ENCODE data around the gene GPR137.

Gene GPR137

DNA sequence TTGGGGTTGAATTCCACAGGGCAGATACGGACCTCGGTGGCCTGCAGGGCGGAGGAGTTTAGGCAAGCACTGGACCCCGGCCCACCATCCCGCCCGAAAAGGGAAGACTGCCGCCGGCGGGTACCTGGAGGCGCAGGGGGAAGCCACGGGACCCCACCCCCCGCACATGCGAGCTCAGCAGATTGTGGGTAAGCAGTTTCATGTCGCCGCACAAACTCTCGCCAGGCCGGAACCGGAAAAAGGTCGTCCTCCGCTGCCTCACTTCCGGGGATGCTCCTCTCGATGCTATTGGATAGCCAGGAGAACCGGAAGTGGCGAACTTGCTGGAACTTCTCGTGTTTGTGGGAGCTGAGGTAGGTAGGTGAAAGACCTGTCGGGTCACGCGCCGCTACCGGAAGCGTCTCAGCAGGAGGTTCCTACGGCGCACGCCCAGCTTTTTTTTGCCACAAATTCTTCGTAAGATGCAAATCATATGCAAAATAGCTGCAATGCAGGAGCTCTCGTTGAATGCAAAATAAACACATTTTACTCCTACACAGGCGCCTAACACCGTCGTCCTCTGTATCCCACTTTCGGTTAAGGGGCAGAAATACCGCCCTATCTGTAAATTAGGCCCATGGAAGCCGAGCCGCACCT is 31.8 kb downstream of the GPR137 start, which contains the start of gene TRMT112 (continued):
- TF ChIP-seq, protein P1, sequence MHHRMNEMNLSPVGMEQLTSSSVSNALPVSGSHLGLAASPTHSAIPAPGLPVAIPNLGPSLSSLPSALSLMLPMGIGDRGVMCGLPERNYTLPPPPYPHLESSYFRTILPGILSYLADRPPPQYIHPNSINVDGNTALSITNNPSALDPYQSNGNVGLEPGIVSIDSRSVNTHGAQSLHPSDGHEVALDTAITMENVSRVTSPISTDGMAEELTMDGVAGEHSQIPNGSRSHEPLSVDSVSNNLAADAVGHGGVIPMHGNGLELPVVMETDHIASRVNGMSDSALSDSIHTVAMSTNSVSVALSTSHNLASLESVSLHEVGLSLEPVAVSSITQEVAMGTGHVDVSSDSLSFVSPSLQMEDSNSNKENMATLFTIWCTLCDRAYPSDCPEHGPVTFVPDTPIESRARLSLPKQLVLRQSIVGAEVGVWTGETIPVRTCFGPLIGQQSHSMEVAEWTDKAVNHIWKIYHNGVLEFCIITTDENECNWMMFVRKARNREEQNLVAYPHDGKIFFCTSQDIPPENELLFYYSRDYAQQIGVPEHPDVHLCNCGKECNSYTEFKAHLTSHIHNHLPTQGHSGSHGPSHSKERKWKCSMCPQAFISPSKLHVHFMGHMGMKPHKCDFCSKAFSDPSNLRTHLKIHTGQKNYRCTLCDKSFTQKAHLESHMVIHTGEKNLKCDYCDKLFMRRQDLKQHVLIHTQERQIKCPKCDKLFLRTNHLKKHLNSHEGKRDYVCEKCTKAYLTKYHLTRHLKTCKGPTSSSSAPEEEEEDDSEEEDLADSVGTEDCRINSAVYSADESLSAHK (tag by site-specific recombination; IDR thresholded peaks at IDR 0.05) = peak; percentile 73
- TF ChIP-seq ZBTB8A (tag by site-specific recombination; IDR thresholded peaks at IDR 0.05) (no peak; the same call in 1 of the 2 replicates), ZNF391 (tag by site-specific recombination; IDR thresholded peaks at IDR 0.05; ENCODE audit: borderline replicate concordance, low read depth) (no peak), ZNF133 (tag by site-specific recombination; IDR thresholded peaks at IDR 0.05) (no peak), IKZF3 (tag by site-specific recombination; IDR thresholded peaks at IDR 0.05) (peak; percentile 79), ZNF585B (tag by site-specific recombination; IDR thresholded peaks at IDR 0.05) (no peak), KLF9 (tag by site-specific recombination; IDR thresholded peaks at IDR 0.05; ENCODE audit: low read depth) (peak; percentile 66), ZNF76 (tag by site-specific recombination; IDR thresholded peaks at IDR 0.05; ENCODE audit: borderline replicate concordance, low read depth) (peak; percentile 90), ZNF549 (tag by site-specific recombination; IDR thresholded peaks at IDR 0.05) (no peak), ZNF23 (tag by site-specific recombination; IDR thresholded peaks at IDR 0.05; ENCODE audit: borderline replicate concordance) (no peak), ZNF24 (tag by site-specific recombination; IDR thresholded peaks at IDR 0.05) (peak; percentile 52; the same call in 1 of the 2 replicates)

DNA sequence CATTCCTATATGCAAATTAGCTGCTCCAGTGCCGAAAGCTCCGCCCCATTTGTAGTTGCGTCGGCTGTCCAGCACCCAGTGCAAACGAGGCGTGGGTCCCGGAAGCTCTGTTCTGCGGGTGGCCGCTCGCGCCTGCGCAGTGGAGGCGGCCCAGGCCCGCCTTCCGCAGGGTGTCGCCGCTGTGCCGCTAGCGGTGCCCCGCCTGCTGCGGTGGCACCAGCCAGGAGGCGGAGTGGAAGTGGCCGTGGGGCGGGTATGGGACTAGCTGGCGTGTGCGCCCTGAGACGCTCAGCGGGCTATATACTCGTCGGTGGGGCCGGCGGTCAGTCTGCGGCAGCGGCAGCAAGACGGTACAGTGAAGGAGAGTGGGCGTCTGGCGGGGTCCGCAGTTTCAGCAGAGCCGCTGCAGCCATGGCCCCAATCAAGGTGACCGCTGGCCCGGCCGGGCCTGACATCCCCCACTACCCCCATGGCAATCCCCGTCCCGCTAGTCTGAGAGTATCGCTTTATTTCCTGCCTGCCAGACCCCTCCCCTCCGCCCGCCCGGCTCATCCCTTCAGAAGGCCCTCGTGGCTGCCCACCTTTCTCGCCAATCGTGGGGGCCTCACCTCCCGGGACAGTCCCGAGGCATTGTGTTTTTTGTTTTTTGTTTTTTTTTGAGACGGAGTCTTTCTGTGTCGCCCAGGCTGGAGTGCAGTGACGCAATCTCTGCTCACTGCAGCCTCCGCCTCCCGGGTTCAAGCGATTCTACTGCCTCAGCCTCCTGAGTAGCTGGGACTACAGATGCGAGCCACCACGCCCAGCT is 32.5 kb downstream of the GPR137 start, which contains the start of gene PRDX5:
PRDX5 (plus strand) TSS at position 161 of the 805 bp plus-strand sequence; CDS start at position 256, 95 bp downstream.
- no peaks in the 10 kb centered on the region for H3K4me1 ChIP-seq (ENCODE audit: control insufficient read depth, insufficient read depth, low read length)
- peak within 1 kb of the TSS; percentile 90 for H3K4me3 ChIP-seq (ENCODE audit: low read depth, low read length)
- no peaks in the 10 kb centered on the region for H3K9me3 ChIP-seq (ENCODE audit: control insufficient read depth, insufficient read depth, low read depth, low read length)
- peaks cover 0 to 61% of the 10 kb centered on the region in 2 experiments; a peak in 1 of 3 replicates for H3K36me3 ChIP-seq (ENCODE audit: control insufficient read depth in 2 of 2, insufficient read depth in 1 of 2, low read length in 2 of 2)
- POLR2A ChIA-PET = interaction anchor here (0.5 to 4.0 kb wide), 34 partner anchors 9 to 137 kb away, joined by 3 to 43 read pairs (median 4); partner anchors contain the start of genes BAD, ESRRA, FKBP2 and PPP1R14B
- peak within 1 kb of the TSS; percentile 88 for H3K27ac ChIP-seq (ENCODE audit: extremely low read depth, low read depth, low read length)
- CTCF ChIA-PET = interaction anchor here (0.6 to 5.0 kb wide), 27 partner anchors 9 to 1646 kb away, joined by 3 to 85 read pairs (median 4); partner anchors contain the start of genes CCDC88B and LBHD1
- TF ChIP-seq ZNF202 (tag by site-specific recombination; IDR thresholded peaks at IDR 0.05; ENCODE audit: borderline replicate concordance) = no peak
- TF ChIP-seq, protein P2, sequence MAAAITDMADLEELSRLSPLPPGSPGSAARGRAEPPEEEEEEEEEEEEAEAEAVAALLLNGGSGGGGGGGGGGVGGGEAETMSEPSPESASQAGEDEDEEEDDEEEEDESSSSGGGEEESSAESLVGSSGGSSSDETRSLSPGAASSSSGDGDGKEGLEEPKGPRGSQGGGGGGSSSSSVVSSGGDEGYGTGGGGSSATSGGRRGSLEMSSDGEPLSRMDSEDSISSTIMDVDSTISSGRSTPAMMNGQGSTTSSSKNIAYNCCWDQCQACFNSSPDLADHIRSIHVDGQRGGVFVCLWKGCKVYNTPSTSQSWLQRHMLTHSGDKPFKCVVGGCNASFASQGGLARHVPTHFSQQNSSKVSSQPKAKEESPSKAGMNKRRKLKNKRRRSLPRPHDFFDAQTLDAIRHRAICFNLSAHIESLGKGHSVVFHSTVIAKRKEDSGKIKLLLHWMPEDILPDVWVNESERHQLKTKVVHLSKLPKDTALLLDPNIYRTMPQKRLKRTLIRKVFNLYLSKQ (tag by site-specific recombination; IDR thresholded peaks at IDR 0.05; ENCODE audit: borderline replicate concordance) = no peak
- TF ChIP-seq ZNF214 (tag by site-specific recombination; IDR thresholded peaks at IDR 0.05; ENCODE audit: borderline replicate concordance) = no peak
- peak; percentile 17; the same call in 1 of the 2 replicates for TF ChIP-seq ZBTB17 (tag by site-specific recombination; IDR thresholded peaks at IDR 0.05)
- TF ChIP-seq REST (tag by site-specific recombination; IDR thresholded peaks at IDR 0.05) = peak; percentile 90
- TF ChIP-seq SP2 (tag by site-specific recombination; IDR thresholded peaks at IDR 0.05) = peak; percentile 82
- TF ChIP-seq, protein P3, sequence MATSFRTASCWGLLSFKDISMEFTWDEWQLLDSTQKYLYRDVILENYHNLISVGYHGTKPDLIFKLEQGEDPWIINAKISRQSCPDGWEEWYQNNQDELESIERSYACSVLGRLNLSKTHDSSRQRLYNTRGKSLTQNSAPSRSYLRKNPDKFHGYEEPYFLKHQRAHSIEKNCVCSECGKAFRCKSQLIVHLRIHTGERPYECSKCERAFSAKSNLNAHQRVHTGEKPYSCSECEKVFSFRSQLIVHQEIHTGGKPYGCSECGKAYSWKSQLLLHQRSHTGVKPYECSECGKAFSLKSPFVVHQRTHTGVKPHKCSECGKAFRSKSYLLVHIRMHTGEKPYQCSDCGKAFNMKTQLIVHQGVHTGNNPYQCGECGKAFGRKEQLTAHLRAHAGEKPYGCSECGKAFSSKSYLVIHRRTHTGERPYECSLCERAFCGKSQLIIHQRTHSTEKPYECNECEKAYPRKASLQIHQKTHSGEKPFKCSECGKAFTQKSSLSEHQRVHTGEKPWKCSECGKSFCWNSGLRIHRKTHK (tag by site-specific recombination; IDR thresholded peaks at IDR 0.05) = no peak
- TF ChIP-seq ZNF324 (tag by site-specific recombination; IDR thresholded peaks at IDR 0.05) = peak; percentile 67
- TF ChIP-seq ZNF398 (tag by site-specific recombination; IDR thresholded peaks at IDR 0.05) = peak; percentile 31; the same call in 1 of the 2 replicates
- no peak for TF ChIP-seq SCRT1 (tag by site-specific recombination; IDR thresholded peaks at IDR 0.05; ENCODE audit: borderline replicate concordance)
- no peak for TF ChIP-seq OVOL3 (tag by site-specific recombination; IDR thresholded peaks at IDR 0.05)
- TF ChIP-seq ZBTB20 (tag by site-specific recombination; IDR thresholded peaks at IDR 0.05) = peak; percentile 46; the same call in 1 of the 2 replicates
